ENCODE results near the gene FCRLB. TPM values are rescaled to one million over a fixed set of nuclear protein-coding genes. Genes with fewer than 3 reads are reported as not detected.

The FCRLB gene
- total and polyA plus RNA-seq, 2 of the 13 experiments (the other 11 are each of a cell fraction or from before 2014, with no cell fraction given): 0.08 to 0.11 TPM

- TF ChIP-seq SIN3A (IDR thresholded peaks at IDR 0.05; ENCODE audit: borderline replicate concordance, low read depth, low read length): no peak
- no peak for TF ChIP-seq SRSF1 (optimal IDR thresholded peaks at IDR 0.05; ENCODE audit: low read depth, low read length)
- no peak for TF ChIP-seq FOXK1 (CRISPR knock-in tag; IDR thresholded peaks at IDR 0.05; ENCODE audit: borderline replicate concordance, low read depth)
- TF ChIP-seq ZNF570 (CRISPR knock-in tag; IDR thresholded peaks at IDR 0.05; ENCODE audit: borderline replicate concordance): no peak
- TF ChIP-seq ZNF878 (CRISPR knock-in tag; IDR thresholded peaks at IDR 0.05): no peak
- no peak for TF ChIP-seq ZNF18 (CRISPR knock-in tag; IDR thresholded peaks at IDR 0.05; ENCODE audit: insufficient replicate concordance)
- no peak for TF ChIP-seq MTF1 (CRISPR knock-in tag; IDR thresholded peaks at IDR 0.05)
- TF ChIP-seq KDM2A (CRISPR knock-in tag; IDR thresholded peaks at IDR 0.05; ENCODE audit: borderline replicate concordance, low read depth): 0 out of 2 replicates have a peak, but pooled peaks have one; percentile 1
- TF ChIP-seq, protein P1, sequence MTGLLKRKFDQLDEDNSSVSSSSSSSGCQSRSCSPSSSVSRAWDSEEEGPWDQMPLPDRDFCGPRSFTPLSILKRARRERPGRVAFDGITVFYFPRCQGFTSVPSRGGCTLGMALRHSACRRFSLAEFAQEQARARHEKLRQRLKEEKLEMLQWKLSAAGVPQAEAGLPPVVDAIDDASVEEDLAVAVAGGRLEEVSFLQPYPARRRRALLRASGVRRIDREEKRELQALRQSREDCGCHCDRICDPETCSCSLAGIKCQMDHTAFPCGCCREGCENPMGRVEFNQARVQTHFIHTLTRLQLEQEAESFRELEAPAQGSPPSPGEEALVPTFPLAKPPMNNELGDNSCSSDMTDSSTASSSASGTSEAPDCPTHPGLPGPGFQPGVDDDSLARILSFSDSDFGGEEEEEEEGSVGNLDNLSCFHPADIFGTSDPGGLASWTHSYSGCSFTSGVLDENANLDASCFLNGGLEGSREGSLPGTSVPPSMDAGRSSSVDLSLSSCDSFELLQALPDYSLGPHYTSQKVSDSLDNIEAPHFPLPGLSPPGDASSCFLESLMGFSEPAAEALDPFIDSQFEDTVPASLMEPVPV (CRISPR knock-in tag; IDR thresholded peaks at IDR 0.05): 0 out of 2 replicates have a peak, but pooled peaks have one; percentile 31
- no peak for TF ChIP-seq KLF9 (CRISPR knock-in tag; IDR thresholded peaks at IDR 0.05; ENCODE audit: low read depth)
- no peak for TF ChIP-seq LCORL (IDR thresholded peaks at IDR 0.05)
- 0 out of 2 replicates have a peak, but pooled peaks have one; percentile 31 for TF ChIP-seq LCORL (CRISPR knock-in tag; IDR thresholded peaks at IDR 0.05)
- peak; percentile 30; the same call in 1 of the 2 replicates for TF ChIP-seq BHLHE40 (IDR thresholded peaks at IDR 0.05; ENCODE audit: low read length)
- TF ChIP-seq, protein P2, sequence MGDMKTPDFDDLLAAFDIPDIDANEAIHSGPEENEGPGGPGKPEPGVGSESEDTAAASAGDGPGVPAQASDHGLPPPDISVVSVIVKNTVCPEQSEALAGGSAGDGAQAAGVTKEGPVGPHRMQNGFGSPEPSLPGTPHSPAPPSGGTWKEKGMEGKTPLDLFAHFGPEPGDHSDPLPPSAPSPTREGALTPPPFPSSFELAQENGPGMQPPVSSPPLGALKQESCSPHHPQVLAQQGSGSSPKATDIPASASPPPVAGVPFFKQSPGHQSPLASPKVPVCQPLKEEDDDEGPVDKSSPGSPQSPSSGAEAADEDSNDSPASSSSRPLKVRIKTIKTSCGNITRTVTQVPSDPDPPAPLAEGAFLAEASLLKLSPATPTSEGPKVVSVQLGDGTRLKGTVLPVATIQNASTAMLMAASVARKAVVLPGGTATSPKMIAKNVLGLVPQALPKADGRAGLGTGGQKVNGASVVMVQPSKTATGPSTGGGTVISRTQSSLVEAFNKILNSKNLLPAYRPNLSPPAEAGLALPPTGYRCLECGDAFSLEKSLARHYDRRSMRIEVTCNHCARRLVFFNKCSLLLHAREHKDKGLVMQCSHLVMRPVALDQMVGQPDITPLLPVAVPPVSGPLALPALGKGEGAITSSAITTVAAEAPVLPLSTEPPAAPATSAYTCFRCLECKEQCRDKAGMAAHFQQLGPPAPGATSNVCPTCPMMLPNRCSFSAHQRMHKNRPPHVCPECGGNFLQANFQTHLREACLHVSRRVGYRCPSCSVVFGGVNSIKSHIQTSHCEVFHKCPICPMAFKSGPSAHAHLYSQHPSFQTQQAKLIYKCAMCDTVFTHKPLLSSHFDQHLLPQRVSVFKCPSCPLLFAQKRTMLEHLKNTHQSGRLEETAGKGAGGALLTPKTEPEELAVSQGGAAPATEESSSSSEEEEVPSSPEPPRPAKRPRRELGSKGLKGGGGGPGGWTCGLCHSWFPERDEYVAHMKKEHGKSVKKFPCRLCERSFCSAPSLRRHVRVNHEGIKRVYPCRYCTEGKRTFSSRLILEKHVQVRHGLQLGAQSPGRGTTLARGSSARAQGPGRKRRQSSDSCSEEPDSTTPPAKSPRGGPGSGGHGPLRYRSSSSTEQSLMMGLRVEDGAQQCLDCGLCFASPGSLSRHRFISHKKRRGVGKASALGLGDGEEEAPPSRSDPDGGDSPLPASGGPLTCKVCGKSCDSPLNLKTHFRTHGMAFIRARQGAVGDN (CRISPR knock-in tag; IDR thresholded peaks at IDR 0.05): peak; percentile 33; the same call in 1 of the 2 replicates
- no peak for TF ChIP-seq REXO4 (CRISPR knock-in tag; IDR thresholded peaks at IDR 0.05; ENCODE audit: borderline replicate concordance)
- no peak for TF ChIP-seq KLF6 (CRISPR knock-in tag; IDR thresholded peaks at IDR 0.05)
- peak; percentile 8; the same call in 1 of the 2 replicates for TF ChIP-seq TAF1 (CRISPR knock-in tag; IDR thresholded peaks at IDR 0.05)
- TF ChIP-seq, protein P3, sequence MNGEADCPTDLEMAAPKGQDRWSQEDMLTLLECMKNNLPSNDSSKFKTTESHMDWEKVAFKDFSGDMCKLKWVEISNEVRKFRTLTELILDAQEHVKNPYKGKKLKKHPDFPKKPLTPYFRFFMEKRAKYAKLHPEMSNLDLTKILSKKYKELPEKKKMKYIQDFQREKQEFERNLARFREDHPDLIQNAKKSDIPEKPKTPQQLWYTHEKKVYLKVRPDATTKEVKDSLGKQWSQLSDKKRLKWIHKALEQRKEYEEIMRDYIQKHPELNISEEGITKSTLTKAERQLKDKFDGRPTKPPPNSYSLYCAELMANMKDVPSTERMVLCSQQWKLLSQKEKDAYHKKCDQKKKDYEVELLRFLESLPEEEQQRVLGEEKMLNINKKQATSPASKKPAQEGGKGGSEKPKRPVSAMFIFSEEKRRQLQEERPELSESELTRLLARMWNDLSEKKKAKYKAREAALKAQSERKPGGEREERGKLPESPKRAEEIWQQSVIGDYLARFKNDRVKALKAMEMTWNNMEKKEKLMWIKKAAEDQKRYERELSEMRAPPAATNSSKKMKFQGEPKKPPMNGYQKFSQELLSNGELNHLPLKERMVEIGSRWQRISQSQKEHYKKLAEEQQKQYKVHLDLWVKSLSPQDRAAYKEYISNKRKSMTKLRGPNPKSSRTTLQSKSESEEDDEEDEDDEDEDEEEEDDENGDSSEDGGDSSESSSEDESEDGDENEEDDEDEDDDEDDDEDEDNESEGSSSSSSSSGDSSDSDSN (CRISPR knock-in tag; IDR thresholded peaks at IDR 0.05): peak; percentile 18; the same call in 1 of the 2 replicates
These were observed 6.0 kb downstream of the FCRLB start (continued) for GRCh38 chr1:161727256-161727924.

Measured in HepG2 (cell line).